Fibroblast of upper back skin (primary cell): ENCODE measurements around the gene DDX39B.

Experiments
- DNase-seq: peaks from one replicate; pipeline ENCODE4 v3.0.0-alpha.2; 2013

The DDX39B gene

GRCh38 chr6:31546958-31547726, 5.3 kb upstream of the DDX39B start, which contains the start of gene NFKBIL1:
Gene NFKBIL1 (plus strand): TSS chr6:31547608. CDS start chr6:31547695, 87 bp downstream.
- DNase-seq = peak; percentile 99

GRCh38 chr6:31546339-31546957, 4.6 kb upstream of the DDX39B start, which contains the start of gene ATP6V1G2:
Gene ATP6V1G2 (minus strand): TSS chr6:31546608. CDS start chr6:31546559, 49 bp downstream.
- DNase-seq = peak; percentile 93

- DNase-seq = no peak
These were observed 3.5 kb upstream of the DDX39B start for GRCh38 chr6:31545291-31545690.

DNA sequence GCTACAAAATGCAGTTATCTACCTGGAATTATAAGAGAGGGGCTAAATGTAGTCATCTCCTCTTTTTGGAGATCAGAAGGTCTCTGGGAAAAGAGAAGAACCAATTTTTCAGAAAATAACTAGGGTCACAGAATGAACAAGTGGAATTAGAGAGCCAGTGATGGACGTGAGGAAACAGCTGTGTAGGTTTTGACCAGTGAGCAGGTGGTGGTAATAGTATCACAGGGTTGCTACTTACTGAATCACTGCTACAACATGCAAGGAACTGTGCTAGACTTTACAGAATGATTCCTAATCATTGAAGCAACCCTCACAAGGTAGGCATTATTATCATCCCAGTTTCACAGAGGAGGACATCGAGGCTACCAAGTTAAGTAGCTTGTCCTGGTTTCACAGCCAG, 2.9 kb upstream of the DDX39B start:
- no peak for DNase-seq

DNA sequence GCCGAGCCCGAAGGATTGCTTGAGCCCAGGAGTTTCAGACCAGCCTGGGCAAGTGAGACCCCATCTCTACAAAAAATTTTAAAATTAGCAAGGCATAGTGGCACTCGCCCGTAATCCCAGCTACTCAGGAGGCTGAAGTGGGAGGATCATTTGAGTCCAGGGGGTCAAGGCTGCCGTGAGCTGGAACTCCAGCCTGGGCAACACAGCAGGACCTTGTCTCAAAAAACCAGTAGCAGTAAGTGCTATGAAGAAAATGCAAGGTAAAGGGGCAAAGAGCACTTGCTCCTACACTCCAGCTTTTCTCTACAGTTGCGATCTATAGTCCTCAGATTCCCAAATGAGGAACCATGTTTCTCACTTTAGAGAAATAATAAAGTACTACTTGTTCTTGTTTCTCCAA, 1.8 kb upstream of the DDX39B start:
- no peak for DNase-seq

- DNase-seq = peak; percentile 37
These were observed 645 bp downstream of the DDX39B start for GRCh38 chr6:31541059-31541657.

DNA sequence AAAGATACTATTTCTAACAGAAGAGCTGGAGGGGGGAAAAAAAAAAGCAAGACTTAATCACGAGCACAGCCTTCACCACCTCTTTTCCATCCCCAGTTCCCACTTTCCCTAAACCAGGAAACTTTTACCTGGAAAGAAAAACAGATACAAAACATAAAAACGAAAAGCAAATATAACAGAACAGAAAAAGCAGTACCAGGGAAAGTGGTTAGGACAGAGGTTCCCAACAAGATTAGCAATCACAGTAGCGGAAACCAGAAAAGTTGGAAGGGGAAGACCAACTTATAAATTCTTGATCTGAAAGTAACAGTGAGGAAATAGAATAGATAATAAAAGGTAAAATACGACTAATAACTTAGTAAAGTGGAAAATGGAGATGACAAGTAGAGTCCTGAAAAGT, 1.2 kb downstream of the DDX39B start:
- no peak for DNase-seq

DNA sequence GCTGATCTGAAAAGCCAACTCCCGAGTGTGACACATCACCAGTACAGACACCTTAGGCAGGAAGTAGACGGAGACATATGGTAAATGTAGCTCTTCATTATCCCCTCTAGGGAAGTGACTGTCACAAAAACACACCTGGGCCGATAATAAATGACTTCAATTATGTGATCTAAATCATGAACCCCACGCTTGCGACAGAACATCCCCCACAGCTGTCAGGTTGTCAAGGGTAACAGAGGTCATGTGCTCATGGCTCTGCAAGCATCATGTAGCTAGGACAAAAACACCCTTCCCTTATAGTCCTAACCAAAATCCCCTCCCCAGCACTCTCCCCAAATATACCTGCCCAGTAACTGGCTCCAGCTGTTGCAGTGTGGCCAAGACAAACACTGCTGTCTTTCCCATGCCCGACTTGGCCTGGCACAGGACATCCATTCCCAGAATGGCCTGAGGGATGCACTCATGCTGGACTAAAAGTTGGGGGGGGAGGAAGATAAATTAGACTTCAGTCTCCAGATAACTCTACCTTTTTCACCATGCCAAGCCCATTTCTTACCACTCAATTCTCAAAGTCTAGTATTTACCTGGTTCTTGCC, 2.9 kb downstream of the DDX39B start:
- no peak for DNase-seq

DNA sequence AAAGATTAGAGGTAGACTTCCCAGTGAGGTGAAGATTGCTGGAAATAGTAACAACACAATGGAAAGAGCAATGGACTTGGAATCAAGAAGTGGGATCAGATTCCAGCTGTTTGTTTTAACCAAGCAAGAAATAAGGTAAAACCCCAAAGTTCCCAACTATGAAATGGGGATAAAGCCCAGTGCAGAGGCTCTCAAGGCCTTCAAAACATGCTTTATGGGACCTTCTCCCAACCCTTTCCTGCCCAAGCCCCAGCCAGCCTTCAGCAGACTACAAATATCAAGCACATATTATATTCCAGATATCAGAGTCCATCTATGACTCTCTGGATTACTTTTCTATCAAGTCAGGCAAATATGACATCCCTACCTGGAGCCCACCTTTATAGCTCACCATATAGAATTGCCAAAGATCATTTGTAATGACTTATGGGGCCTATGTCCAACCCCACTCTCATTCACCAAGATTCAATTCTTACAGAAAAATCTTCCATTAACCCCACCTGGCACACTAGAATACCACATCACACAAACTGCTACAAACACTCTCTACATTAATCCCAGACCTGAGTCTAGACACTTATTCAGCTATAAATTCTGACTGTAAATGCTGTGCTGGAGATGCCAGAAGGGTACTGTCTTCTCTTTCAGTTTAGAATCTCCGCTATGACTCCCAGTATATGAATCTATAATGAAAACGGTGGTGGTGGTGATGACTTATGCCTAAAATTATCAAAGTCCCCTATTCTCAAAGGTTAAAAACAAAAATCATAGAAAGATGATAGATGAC, 6.1 kb downstream of the DDX39B start:
- DNase-seq = no peak

DNA sequence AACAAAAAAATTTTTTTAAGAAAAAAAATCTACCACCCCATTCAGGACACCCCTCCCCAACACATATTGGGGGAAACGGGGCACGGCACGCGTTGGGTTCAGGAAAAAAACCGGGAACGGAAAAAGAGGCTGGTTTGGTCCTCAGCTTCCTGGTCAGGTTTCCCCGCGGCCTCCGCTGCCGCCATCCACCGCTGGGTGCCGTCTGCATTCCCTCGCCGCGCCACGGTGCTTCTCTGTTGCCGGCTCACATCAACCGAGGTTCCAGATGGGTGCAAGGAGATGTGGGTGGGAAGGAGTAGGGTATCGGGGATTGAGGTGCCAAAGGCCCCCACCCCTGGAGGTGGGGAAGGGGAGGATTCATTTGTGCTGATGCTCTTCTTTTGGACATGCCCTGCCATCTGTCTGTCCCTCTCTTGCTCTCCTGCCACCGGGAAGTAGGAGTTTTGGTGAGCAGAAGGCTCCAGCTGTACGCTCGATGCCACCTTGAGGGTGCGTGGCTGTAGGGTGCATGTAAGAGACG, 7.2 kb downstream of the DDX39B start:
- no peak for DNase-seq

DNA sequence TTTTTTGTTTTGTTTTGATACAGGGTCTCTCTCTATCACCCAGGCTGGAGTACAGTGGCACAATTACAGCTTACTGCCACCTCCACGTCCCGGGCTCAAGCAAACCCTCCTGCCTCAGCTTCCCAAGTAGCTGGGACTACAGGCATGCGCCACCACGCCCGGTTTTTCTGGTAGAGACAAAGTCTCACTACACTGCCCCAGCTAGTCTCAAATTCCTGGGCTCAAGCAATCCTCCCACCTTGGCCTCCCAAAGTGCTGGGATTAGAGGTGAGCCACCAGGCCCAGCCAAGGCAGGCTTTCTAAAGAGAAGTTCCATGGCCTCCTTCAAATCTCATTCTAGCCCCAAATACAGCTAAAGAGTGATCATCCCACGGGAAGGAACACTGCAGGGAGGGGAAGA, 7.8 kb downstream of the DDX39B start:
- no peak for DNase-seq

GRCh38 chr6:31533455-31533841, 8.4 kb downstream of the DDX39B start:
- no peak for DNase-seq

- no peak for DNase-seq
These were observed 9.0 kb downstream of the DDX39B start for GRCh38 chr6:31532644-31533454.

- DNase-seq = no peak
These were observed 9.8 kb downstream of the DDX39B start for GRCh38 chr6:31531771-31532643.

DNA sequence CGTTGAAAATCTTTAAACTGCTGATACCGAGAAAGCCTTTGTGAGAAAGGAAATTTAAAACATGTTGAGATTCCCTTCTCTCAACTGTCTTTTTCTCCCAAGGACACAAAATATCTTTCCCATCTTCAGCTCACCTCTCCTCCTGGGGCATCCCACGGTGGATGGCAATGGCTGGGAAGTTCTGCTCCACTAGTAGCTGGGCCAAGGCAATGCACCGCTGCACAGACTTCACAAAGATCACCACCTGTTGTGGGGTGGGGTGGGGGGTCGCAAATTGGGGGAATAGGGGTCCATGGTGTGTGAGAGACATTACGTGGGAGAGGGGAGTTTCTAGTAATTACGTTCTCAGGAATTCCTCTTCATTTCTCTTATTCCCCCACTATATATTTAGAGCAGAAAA, 10.6 kb downstream of the DDX39B start:
- DNase-seq = no peak

- no peak for DNase-seq
These were observed 11.1 kb downstream of the DDX39B start for GRCh38 chr6:31530659-31531058.

DNA sequence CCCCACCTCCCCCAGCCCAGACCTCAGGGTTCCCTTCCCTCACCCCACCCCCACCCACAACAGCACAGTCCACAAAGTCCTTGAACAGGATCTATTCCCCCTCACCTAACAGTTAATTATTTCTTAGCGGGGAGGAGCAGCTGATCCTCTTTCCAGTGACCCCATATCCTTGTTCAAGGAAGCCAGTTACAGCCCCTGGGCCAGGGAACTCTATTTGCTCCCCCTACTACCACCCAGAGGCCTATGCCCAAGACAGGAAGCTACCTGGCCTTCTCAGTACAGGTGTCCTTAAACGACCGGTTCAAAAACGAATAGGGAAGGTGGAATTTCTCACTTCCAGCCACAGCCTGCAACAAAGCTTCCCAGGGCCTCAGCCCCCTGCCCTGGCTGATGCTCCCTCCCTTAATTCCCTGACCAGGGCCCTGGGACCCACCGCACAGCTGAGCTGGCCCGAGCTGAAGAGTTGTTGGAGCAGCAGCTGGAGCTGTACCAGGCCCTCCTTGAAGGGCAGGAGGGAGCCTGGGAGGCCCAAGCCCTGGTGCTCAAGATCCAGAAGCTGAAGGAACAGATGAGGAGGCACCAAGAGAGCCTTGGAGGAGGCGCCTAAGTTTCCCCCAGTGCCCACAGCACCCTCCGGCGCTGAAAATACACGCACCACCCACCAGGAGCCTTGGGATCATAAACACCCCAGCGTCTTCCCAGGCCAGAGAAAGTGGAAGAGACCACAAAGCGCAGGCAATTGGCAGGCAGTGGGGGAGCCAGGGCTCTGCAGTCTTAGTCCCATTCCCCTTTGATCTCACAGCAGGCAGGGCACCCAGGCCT, 12.3 kb downstream of the DDX39B start:
- DNase-seq = no peak

- DNase-seq = no peak
These were observed 12.9 kb downstream of the DDX39B start, which contains the start of gene MCCD1 for GRCh38 chr6:31528821-31529328. Gene MCCD1 (plus strand): TSS chr6:31528962. CDS start chr6:31529015, 53 bp downstream.

GRCh38 chr6:31528307-31528777, 13.5 kb downstream of the DDX39B start:
- DNase-seq = no peak
